A549 (cell line): ENCODE measurements around the gene COMMD7.

ENCODE experiments used
- CHD4 ChIP-seq: fragments of 200-600 bp; sonication (generic); IDR thresholded peaks from 2 replicates; pipeline ENCODE4 v1.6.1; 2016; ENCODE audit warnings: antibody characterized with exemption, mild to moderate bottlenecking, borderline replicate concordance
- CTCF ChIP-seq: fragments of >200 bp; sonication (Bioruptor Twin); formaldehyde crosslinking; IDR thresholded peaks from 3 replicates; pipeline ENCODE4 v1.5.1; 2016
- EHMT2 ChIP-seq: fragments of 200-600 bp; sonication (generic); IDR thresholded peaks from 2 replicates; pipeline ENCODE4 v1.6.1; 2016; ENCODE audit warnings: antibody characterized with exemption, low read depth, mild to moderate bottlenecking, moderate library complexity
- ESRRA ChIP-seq: fragments of 150-350 bp; IDR thresholded peaks from 2 replicates; pipeline ENCODE4 v1.6.1; 2014; ENCODE audit warnings: mild to moderate bottlenecking, low read length, borderline replicate concordance
- POLR2A ChIP-seq: IDR thresholded peaks from 2 replicates; pipeline ENCODE4 v1.6.1; 2012; ENCODE audit warnings: mild to moderate bottlenecking, low read length
- POLR2AphosphoS2 ChIP-seq: conservative IDR thresholded peaks from 2 replicates; pipeline ENCODE4 v1.6.1; 2012; ENCODE audit warnings: low read length, improper control_type of control experiment, inconsistent platforms
- REST ChIP-seq: fragments of 200-600 bp; sonication (generic); IDR thresholded peaks from 2 replicates; pipeline ENCODE4 v1.6.1; 2016; ENCODE audit warnings: antibody characterized with exemption, mild to moderate bottlenecking, moderate library complexity
- ZFP36 ChIP-seq: fragments of 450-650 bp; IDR thresholded peaks from 2 replicates; pipeline ENCODE4 v1.6.1; 2014; ENCODE audit warnings: borderline replicate concordance; ENCODE audit not compliant: partially characterized antibody

GRCh38 chr20:32779500-32780211, 36.4 kb upstream of the COMMD7 start:
- TF ChIP-seq EHMT2 (no peak), CTCF (no peak), ZFP36 (no peak), ESRRA (no peak), REST (no peak), POLR2A (no peak), POLR2AphosphoS2 (no peak), CHD4 (no peak)
